Skin of body (tissue), 2 donors: ENCODE results near the gene LRP1B. TPM values are rescaled to one million over a fixed set of nuclear protein-coding genes. Genes with fewer than 3 reads are reported as not detected.

ENCODE experiments used
- DNase-seq: peaks from one replicate; lab custom pipeline; 2025; lab: John Stamatoyannopoulos, UW
- total RNA-seq: library from RNA; depleted of rRNA; stranded (reverse); fragments of >200 nt; gene quantifications from one replicate; pipeline ENCODE4 v1.2.3, GENCODE V29; 2014

The LRP1B gene
- total RNA-seq, 1 donor from 2014 or later = 1.7 TPM

DNA sequence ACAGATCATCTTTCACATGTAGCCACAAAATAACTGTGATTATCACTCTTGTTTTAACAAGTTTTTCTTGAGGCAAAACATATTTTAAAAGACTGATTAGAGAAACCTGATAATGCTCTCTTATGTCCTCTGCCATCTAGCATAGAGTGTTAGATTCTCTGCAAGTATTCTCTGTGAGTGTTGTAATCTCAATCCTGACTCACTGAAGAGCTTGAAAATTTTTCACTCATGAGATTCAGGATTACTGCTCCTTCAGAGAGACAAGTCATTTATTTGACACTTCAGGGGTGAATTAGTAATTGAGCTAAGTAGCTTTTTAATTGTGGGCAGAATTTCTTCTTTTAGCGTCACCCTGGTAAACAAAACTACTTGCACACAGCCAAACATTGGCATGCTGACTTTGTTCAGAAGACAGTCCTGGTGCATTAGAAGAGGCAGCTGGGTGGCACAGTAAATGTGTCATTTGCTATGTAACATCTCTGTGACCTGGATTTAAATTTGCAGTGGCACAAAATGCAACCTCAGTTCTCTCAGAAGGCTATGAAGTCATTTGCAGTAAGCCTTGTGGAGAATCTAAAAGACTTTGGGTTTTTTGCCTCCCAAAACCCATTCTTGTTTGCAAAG, 172.9 kb downstream of the LRP1B start:
- no peak for DNase-seq

DNA sequence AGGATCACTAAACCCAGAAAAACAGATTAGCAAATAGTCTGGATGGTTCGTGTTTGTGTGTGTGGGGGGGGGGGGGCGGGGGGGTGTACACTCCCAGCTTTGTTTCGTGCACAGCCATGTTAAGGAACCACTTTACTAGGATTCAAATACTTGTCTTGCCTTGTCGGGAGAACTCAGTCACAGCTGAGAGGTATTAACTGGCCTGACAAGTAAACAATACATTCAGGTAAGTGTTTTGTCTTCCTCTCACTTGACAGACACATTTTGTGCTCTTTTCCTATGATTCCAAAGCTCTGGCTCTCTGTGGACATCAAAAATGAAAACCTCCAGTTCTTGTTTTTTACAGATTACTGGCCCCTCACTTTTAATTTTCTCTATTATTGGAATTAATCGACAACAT, 173.5 kb downstream of the LRP1B start:
- no peak for DNase-seq

DNA sequence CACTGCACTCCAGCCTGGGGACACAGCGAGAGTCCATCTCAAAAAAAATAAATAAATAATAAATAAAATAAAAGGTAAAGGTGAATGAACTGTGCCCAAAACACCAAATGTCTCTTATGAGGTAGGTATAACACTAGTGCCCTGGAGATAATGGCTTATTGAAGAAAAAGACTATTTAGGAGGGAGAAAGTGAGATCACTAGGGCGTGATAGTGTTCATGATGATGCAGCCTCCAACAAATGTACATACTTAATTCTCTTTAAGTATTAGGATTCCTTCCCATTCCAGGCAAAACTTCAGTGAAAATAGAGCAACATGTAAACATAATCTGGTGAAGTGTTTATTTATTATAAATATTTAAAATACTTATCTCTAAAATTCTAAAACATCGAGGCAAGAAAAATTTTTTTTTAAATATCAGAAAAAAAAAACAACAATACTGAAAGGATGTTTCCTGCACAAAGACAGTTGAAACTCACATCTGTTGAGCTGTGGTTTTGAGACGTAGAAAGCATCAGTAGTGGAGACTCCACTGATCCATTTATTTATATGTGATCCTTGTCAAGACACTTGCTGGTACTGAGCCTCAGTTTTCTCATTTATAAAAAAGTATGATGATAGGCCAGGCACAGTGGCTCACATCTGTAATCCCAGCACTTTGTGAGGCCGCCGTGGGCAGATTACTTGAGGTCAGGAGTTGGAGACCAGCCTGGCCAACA, 183.3 kb downstream of the LRP1B start:
- DNase-seq = no peak

DNA sequence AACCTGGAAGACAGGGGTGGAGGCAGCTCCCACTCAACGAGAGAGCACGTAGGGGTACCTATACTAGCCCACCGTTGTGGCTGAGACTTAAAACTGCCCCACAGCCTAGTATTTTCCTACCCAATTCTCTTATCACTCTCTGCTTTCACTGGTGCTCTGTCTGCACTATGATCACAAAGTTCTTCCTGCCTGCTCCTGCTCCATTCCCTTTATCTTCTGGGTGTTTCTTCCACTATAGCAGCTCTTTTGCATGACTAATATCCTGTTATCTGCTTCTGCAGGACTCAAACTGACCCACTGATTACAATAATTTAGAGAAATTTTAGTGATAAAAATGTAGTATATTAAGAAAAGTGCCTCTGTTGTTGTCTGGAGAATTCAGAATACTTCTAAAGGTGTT, 184.8 kb downstream of the LRP1B start:
- DNase-seq = no peak

DNA sequence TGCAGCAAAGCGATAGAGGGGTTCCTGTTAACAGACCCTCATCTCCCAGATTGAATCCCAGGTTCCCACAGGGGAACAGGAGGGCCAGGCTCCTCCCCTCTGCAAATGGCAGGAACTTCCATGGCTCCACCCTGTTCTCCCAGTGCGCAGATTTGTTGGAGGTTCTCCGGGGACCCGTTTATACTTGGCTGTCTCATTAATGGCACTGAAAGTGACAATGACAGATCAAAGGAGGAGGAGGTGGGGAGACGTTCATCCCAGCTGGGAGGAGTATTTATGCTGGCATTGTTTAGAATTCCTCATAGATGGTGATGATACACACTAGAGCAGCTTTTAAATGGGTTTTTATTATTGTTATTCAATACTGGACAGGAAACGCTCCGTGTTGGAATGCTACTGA, 186.9 kb downstream of the LRP1B start:
- DNase-seq = no peak

DNA sequence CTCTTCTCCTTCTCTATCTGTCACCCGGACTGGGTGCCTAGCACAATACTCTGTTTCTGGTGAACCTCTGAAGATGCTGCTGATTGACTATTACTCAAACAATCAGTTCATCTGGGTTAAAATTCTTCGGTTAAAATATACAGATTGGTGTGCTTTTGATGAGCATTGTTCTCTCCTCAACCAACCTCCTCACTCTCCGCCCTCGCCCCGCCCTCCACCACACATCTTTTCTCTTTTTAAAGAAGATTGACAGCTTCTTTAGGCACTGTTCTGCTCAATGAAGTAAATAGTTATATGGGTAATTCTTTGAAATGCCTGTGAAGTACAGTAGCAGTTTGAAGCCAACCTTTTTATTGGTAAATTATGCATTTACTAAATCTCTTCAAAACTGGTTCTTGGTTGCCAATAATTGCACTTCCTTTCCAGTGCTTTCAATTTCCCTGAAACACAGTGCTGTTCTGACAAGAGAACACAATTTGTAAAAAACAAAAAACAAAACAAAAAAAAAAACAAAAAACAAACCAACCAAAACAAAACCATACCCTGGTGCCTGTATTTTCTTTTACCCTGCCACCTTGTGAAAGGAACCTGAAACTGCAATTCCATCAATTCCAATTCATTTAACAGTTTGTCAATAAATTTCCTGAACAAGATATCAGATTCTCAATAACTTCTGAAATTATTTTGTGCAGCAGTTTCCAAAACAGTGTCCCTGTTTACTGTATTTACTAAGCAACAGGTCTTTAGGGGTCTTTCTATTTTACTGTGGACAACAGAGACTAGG, 188.6 kb downstream of the LRP1B start:
- DNase-seq = no peak

DNA sequence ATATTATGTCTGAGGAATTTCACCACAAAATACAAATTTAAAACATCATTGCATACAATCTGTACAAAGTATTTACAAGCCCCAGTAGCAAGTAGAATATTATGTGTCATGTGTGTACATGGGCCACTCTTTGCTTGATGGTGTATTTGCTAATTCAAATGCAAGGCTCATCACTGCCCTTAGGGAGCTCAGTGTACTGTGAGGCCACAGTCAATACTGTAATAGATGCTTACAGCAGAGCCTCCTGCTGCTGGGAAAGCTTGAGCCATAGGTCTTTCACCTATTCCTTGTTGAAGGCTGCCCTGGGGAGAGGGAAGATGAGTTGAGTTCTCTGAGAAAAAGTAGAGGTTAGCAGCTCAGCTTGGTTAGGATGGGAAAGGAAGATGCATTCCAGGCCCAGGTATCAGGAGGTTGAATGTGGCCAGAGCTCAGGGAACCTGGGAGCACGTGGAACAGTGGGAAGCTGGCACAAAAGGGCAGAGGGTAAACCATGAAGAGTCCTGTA, 189.6 kb downstream of the LRP1B start:
- no peak for DNase-seq

DNA sequence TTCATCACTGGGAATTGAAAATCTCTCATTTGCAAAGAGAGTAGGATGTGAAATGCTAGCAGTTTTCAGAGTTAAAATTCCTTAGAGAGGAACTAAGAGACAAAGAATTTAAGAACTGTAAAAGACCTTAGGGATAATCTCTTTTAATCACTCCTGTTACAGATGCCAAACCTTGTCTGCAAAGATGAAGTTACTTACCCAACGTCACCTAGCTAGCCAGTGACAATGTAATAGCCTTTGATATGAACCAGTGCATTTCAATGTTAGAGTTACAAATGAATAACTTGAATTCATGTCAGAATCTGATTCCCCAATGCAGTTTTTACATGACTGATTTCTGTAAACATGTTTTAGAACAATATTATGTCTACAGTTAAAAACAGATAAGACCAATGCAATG, 190.1 kb downstream of the LRP1B start:
- no peak for DNase-seq

DNA sequence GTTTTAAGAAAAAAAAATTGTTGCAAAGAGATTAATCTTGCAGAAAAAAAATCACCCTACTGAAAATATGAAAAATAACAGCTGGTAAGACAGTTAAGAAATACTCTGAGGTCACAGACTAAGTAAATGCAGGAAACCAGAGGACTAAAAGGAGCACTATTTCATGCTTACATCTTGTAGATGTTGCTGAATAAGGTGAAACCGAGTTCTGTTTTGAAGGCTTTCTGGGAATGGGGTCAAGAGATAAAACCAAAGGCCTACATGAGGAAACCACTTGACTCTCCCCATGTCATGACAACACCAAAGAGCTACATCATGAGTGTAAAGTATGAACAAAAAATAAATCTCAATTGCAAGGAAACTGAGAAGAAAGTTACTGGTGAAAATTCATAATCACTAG, 197.6 kb downstream of the LRP1B start:
- DNase-seq = no peak

DNA sequence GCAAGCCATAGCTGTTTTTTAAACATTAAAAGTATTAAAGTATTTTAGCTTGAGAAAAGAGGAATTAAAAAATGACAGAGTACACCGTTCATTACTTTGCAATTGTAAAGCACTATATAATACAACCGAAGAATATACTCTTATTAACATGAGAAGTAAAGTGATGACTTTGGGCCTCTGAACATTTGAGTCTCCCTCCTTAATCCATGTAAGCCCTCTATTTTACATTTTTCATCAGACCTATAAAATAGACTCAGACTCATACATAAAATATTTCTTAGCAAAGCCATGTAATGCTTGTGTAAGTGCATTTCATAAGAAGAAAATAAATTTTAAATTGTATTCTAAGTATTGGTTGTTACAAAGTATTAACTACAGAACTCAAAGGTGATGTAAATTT, 198.6 kb downstream of the LRP1B start:
- no peak for DNase-seq

DNA sequence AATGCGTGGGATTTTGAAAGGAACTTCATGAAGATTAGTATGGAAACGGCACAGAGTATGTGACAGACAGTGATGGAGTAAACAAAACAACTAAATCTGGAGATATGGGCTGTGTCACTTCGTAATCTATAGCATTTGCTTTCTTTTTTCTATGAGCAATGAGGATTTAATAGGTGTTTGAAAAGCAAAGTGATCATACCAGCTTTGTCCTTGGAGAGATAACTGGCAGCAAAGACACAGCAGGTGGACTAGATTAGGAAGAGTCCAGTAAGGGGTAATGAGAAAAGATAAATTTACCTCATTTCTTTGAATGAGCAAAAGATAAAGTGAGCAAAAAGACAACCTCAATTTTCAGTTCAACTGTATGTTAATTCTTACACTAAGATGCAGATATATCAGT, 199.0 kb downstream of the LRP1B start:
- DNase-seq = no peak

DNA sequence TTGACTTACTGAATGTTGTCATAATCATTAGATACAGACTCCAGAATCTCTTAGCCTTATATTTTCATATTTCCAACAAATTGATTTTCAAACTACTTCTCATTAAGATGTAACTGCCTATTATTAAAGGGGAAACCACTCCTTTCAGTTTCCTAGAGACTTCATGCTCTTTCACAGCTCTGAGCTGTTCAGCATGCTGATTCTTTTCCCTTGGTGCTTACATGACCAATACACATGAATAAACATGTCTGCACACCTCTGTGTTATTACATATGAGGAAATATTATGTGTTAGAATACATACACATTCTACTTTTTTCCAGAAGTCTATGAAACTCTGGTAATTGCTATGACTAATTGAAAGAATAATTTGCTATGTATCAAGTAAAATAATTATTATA, 200.0 kb downstream of the LRP1B start:
- no peak for DNase-seq

DNA sequence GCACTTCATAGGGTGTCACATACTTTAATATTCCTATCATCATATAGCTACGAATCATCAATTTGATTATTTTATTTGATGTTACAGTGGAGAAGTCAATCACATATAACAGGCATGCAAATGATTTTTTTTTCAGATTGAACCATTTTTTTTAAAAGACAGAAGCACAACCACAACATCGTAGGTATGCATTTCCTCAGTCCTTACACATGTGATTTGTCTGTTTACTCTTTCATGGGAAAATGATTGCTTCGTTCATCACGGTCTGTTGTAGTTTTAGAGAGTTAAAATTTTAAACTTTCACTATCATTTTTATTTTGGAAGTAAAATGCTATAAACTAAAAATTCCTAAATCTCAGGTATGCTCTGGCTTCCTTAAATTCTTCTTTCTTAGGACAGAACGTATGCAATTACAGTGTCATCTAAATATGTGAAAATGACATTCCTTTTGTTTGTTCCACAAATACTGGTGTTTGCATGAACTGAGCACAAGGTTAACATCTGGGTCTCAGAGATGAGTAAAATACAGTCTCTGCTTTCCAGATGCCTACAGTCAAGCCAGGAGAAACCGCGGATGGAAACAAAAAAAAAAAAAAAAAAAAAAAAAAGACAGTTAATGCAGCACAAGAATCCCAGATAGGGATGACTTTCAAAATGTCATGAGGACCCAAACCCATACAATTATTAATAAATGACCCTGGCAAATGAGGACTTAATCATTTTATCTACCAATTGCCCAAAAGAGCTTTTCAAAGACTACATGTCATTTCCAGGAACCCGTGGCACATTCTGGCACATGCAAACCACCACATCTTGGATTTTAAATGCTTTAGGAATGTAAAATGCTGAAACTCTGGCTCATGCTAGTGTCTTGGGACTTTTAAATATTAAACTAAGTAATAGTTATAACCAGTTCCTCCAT, 201.2 kb downstream of the LRP1B start:
- peak; percentile 48 for DNase-seq

DNA sequence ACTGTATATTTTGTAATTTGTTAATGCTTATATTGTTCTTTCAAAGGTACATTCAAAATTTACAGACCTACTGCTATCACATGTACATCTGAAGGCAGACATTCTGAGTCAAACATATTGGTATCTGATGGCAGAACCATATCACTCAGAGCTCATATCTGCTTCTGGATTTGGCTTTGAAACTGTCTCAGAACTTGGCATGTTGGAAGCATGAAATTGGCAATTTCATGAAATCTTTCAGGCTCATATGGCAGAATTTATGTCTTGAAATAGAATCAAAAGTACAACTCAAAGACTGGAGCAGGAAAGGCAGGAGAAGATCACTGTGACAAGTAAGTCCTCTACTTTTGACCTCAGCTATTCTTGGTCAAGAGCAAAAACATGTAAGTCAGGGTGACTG, 202.3 kb downstream of the LRP1B start:
- no peak for DNase-seq

DNA sequence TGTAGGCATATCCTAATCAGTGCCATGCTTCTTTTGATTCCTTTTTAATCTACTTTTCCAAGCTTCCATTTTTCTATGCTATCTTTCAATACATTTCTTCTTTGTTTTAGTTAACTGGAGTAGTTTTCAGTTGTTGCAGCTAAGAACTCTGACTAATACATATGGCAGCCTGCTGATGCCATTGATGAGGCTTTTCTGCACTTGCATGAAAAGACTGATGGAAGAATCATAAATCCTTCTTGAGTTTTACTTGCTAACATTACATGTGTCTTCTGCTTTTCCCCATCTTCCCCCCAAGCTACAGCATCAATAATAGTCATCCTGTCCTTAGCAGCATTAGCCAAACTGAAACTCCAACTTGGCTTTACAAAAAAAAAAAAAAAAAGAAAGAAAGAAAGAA, 203.3 kb downstream of the LRP1B start:
- no peak for DNase-seq

DNA sequence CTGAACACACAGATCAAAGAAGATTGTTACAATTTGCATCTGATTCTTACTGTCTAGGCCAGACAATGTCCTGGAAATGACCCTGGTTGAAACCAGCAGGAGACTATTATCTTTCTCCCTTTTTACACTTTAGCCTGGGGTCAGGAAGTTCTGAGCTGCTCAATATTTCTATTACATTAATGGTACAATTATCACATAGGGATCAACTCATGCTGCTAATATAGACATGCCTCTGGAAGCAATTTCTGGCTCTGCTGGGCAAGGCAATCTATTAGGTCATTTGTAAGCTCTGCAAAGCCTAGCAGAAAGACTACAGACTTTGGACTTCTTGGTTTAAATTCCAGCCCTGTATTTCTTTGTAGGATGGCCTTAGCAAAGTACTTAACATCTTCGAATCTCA, 205.3 kb downstream of the LRP1B start:
- no peak for DNase-seq

DNA sequence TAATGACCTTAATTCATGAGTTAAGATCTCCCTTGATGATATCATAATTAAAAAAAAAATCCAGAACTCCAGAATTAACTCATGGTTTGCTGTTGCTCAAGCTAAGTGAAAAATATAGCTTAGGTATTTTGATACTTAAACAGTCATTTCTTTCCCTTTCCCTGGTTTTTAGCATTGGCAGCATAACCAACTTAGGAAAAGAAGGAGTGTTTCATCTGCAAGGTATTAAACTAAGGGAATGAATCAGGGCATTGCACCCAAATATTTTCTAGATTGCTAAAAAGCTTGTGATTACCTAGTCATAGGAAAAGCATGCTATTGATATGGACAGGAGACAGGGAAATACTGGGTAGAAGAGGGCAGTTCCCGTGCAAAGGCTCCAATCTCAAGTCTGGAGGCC, 207.2 kb downstream of the LRP1B start:
- DNase-seq = no peak

DNA sequence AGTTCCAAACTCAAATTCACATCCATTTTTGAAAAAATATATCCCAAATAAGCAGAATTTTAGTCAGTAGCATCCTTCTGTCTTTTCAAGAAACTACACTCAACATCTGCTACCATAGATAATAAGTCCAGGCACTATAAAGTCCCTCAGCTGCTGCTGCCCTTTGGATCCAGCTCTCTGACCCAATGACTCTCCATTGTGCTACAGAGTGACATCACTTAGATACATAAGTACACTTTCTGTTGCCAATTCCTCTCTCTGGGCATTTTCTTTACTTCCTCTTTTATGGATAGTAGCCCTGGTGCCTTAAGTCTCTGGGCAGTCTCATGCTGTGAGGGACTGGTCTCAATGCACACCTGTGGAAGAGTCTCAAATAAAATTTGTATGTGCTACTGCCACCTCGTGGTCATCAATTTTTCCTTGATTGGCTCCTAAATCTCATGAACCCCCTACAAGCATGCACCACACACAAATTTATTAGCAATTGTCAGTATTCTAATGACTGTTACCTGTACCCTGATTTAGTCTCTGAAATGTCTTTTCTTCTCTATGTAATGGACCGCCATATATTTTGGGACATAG, 219.2 kb downstream of the LRP1B start:
- DNase-seq = no peak

DNA sequence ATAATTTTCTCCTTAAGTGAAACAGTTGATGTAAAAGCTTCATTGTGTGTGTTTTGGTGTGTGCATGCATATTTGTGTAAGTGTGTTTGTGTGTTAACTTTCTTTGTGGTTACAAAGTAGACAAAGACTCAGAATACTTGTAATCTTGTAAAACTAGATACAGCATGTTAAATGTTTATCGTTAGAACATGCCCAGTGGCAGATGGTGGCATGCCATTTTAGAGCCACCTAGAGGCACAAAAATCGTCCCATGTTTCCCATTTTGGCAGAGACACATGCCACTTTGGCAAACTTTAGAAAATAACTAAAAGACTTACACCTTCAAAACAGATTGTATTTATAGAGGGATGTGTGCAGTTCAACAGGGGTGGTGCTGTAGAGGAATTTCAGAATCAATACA, 224.1 kb downstream of the LRP1B start:
- no peak for DNase-seq

DNA sequence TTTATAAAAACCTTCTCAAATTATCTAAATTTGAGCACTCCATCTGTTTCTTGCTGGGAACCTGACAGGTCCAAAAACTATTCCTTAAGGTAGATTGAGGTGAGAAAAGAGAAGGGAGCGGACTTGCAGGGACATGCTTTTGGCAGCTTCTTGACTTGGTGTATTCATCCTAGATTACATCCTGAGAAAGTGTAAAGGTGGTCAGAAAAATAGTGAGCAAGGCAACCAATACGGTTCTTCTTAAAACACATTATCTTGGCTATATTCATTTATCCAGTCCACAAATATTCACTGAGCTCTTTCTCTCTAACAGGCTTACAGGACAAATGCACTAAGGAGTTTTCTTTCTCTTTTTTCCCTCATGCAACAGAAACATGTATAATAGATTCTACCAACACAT, 230.0 kb downstream of the LRP1B start:
- DNase-seq = no peak

DNA sequence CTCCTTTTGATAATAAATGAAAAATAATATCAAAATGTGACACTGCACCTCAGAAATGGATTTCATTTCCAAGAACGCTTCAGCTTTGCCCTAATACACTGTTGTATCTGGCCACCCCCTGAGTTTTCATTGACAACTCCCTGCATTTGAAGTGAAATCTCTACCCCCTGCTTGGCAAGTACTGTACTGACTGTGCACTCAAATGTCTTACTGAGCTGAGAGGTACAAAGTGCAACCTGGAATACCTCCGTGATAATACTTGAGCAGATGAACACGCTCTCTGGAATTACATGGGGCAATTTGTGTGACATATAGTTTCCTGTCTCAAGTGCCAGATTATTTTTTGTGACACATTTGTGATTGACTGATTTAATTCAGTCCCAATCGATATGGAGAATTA, 231.1 kb downstream of the LRP1B start:
- no peak for DNase-seq
